ENCODE results near the gene PHLPP1. TPM values are rescaled to one million over a fixed set of nuclear protein-coding genes. Genes with fewer than 3 reads are reported as not detected.

Gene PHLPP1
- total RNA-seq, 1 donor from 2014 or later, result 47.3 TPM

DNA sequence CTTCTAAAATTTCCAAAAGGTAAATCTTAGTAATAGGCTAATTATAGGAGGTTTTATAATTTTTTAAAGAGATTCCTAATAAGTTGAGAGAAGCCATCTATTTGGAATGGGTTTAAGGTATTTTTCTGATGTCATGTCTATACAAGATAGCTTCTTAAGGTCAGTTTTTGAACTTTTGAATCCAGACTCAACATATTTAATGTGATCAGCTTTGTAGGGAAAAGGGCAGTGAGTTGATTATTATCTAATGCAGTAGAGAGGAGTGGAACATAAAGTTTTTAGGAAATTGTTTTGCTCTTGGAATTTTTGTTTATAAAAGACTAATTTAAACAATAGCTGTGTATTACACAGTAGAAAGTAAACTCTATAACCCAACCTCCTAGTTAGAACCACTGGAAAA, 96.3 kb downstream of the PHLPP1 start:
- Mint-ChIP-seq H3K27me3 (ENCODE audit: unreplicated experiment) (no peaks in the 10 kb centered on the region), H3K4me1 (ENCODE audit: unreplicated experiment) (peaks cover 49% of the 10 kb centered on the region), H3K36me3 (ENCODE audit: low read depth, unreplicated experiment) (no peaks in the 10 kb centered on the region), H3K27ac (ENCODE audit: unreplicated experiment) (no peak overlapping the region), H3K9me3 (ENCODE audit: unreplicated experiment) (no peaks in the 10 kb centered on the region), H3K4me3 (ENCODE audit: unreplicated experiment) (no peak overlapping the region)
- TF ChIP-seq, protein P1, sequence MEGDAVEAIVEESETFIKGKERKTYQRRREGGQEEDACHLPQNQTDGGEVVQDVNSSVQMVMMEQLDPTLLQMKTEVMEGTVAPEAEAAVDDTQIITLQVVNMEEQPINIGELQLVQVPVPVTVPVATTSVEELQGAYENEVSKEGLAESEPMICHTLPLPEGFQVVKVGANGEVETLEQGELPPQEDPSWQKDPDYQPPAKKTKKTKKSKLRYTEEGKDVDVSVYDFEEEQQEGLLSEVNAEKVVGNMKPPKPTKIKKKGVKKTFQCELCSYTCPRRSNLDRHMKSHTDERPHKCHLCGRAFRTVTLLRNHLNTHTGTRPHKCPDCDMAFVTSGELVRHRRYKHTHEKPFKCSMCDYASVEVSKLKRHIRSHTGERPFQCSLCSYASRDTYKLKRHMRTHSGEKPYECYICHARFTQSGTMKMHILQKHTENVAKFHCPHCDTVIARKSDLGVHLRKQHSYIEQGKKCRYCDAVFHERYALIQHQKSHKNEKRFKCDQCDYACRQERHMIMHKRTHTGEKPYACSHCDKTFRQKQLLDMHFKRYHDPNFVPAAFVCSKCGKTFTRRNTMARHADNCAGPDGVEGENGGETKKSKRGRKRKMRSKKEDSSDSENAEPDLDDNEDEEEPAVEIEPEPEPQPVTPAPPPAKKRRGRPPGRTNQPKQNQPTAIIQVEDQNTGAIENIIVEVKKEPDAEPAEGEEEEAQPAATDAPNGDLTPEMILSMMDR (IDR thresholded peaks at IDR 0.05; ENCODE audit: unreplicated experiment), result no peak
- DNase-seq (ENCODE audit: low spot score), result no peak

DNA sequence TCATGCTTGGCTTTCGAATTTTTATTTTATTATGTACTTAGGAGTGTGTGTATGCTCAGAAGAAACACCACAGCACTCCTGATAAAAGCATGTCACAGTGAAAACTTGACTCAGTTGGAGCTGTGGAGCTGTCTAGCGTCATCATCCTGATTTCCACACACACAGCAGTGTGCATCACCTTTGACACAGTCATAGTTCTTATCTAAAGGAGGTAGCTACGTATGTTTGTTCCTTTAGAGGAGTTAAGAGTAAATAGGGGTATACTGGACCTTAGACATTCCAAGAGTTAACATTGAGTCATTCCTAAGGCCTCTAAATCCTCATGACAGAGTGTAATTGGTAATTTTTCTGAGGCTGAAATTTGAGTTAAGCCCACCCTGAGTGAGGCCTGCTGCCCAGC, 96.9 kb downstream of the PHLPP1 start:
- Mint-ChIP-seq H3K4me1 (ENCODE audit: unreplicated experiment) (peaks cover 52% of the 10 kb centered on the region), H3K36me3 (ENCODE audit: low read depth, unreplicated experiment) (no peaks in the 10 kb centered on the region), H3K4me3 (ENCODE audit: unreplicated experiment) (no peak overlapping the region), H3K9me3 (ENCODE audit: unreplicated experiment) (no peaks in the 10 kb centered on the region), H3K27me3 (ENCODE audit: unreplicated experiment) (peaks cover 2% of the 10 kb centered on the region), H3K27ac (ENCODE audit: unreplicated experiment) (peak overlapping the region; percentile 16)
- TF ChIP-seq, protein P1 (IDR thresholded peaks at IDR 0.05; ENCODE audit: unreplicated experiment), result no peak
- DNase-seq (ENCODE audit: low spot score), result no peak

DNA sequence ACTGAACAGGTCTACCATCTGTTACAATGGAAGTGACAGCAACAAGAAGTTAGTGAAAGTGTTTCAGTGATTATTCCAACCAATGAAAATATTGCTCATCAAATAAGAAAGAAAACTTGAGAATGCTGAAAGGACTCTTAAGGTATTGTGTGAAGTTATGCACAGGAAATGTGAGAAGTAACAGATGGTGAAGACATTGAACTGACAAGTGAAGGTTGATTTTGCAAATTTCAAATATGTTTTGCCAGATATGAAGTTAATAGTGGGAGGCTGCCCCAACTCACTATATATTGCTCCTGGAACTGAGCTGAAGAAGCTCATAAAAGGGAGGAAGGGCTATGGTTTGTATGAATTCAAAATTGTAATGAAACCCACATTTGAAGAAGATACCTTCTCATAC, 97.5 kb downstream of the PHLPP1 start:
- Mint-ChIP-seq H3K27me3 (ENCODE audit: unreplicated experiment) (peaks cover 3% of the 10 kb centered on the region), H3K36me3 (ENCODE audit: low read depth, unreplicated experiment) (no peaks in the 10 kb centered on the region), H3K4me1 (ENCODE audit: unreplicated experiment) (peaks cover 56% of the 10 kb centered on the region), H3K27ac (ENCODE audit: unreplicated experiment) (peak overlapping the region; percentile 16), H3K9me3 (ENCODE audit: unreplicated experiment) (no peaks in the 10 kb centered on the region), H3K4me3 (ENCODE audit: unreplicated experiment) (no peak overlapping the region)
- DNase-seq (ENCODE audit: low spot score), result no peak
- TF ChIP-seq, protein P1 (IDR thresholded peaks at IDR 0.05; ENCODE audit: unreplicated experiment), result no peak

DNA sequence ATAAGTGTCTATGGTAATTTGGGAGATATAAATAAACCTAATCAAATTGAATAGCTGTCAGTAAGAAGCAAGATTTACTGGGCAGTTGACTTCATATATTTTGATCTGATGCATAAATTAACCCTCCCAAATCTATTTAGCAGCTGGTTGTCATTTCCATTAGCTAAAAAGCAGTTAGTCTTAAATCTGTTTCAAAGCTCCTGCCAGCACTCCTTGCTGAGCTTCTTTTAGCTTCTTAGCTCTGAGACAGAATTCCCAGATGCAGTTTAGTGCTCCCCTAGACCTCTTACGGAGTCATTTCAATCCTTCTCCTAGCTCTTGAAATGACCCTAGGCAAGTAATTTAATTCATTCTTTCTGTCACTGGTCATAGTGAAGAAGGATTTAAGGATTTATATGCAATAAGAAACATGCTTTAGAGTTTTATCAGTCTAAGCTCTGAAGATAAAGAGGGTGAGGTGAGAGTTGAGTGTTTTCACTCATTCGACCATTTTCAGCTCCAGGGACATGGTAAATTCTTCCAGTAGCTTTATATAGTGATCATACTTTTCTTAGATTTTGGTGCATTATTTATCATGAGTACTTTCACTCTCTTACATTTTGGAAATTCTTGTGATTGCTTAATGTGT, 98.9 kb downstream of the PHLPP1 start:
- no peaks in the 10 kb centered on the region for H3K36me3 Mint-ChIP-seq (ENCODE audit: low read depth, unreplicated experiment)
- no peaks in the 10 kb centered on the region for H3K9me3 Mint-ChIP-seq (ENCODE audit: unreplicated experiment)
- DNase-seq (ENCODE audit: low spot score), result no peak
- TF ChIP-seq, protein P1 (IDR thresholded peaks at IDR 0.05; ENCODE audit: unreplicated experiment), result no peak
- peak overlapping the region; percentile 97 for H3K27ac Mint-ChIP-seq (ENCODE audit: unreplicated experiment)
- no peak overlapping the region for H3K4me3 Mint-ChIP-seq (ENCODE audit: unreplicated experiment)
- peaks cover 3% of the 10 kb centered on the region for H3K27me3 Mint-ChIP-seq (ENCODE audit: unreplicated experiment)
- H3K4me1 Mint-ChIP-seq (ENCODE audit: unreplicated experiment), result peaks cover 61% of the 10 kb centered on the region

DNA sequence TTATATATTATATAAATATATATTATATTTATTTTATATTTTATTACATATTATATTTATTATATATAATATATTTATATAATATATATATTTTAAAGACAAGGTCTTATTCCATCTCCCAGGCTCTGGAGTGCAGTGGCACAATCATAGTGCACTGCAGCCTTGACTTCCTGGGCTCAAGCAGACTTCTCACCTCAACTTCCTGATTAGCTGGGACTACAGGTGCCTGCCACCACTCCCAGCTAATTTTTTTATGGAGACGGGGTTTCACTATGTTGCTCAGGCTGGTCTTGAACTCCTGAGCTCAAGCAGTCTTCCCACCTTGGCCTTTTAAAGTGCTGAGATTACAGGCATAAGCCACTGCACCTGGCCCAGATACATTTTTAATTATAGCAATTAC, 110.0 kb downstream of the PHLPP1 start:
- Mint-ChIP-seq H3K27me3 (ENCODE audit: unreplicated experiment) (no peaks in the 10 kb centered on the region), H3K36me3 (ENCODE audit: low read depth, unreplicated experiment) (peaks cover 7% of the 10 kb centered on the region), H3K9me3 (ENCODE audit: unreplicated experiment) (no peaks in the 10 kb centered on the region), H3K4me3 (ENCODE audit: unreplicated experiment) (no peak overlapping the region), H3K4me1 (ENCODE audit: unreplicated experiment) (peaks cover 58% of the 10 kb centered on the region), H3K27ac (ENCODE audit: unreplicated experiment) (no peak overlapping the region)
- DNase-seq (ENCODE audit: low spot score), result no peak
- TF ChIP-seq, protein P1 (IDR thresholded peaks at IDR 0.05; ENCODE audit: unreplicated experiment), result no peak

All from endothelial cell (in vitro differentiated cells).